Kidney (tissue), 14 donors: Measurements from ENCODE around the gene PIP5K1C. TPM values are rescaled to one million over a fixed set of nuclear protein-coding genes. Genes with fewer than 3 reads are reported as not detected.

ENCODE experiments used
- DNase-seq, 5 donors: peaks; one replicate each; pipeline ENCODE4 v3.0.0-alpha.2; 2013 to 2020
- FAIRE-seq: peaks from 2 replicates; lab custom pipeline; 2012; peaks lifted over from hg19 to GRCh38; lab: Jason Lieb, UNC
- H3K27ac ChIP-seq, 2 donors: one replicate each; pipeline ENCODE4 v1.7.0; 2013; ENCODE audit warnings: low read depth in 2 of 2, low read length in 2 of 2, inconsistent platforms in 1 of 2
- H3K27me3 ChIP-seq: one replicate; pipeline ENCODE4 v1.7.1; 2013; ENCODE audit warnings: low read length, inconsistent platforms; ENCODE audit not compliant: control insufficient read depth, insufficient read depth
- H3K36me3 ChIP-seq, 3 donors: one replicate each; pipeline versions ENCODE4 v1.7.0 to v1.7.1; 2013; ENCODE audit warnings: low read length in 3 of 3, control low read depth in 1 of 3, inconsistent platforms in 1 of 3; ENCODE audit not compliant: insufficient read depth in 3 of 3, control insufficient read depth in 2 of 3
- H3K4me1 ChIP-seq, 3 donors: one replicate each; pipeline versions ENCODE4 v1.7.0 to v1.7.1; 2013; ENCODE audit warnings: low read length in 3 of 3, inconsistent platforms in 1 of 3, low read depth in 1 of 3; ENCODE audit not compliant: control insufficient read depth in 2 of 3, insufficient read depth in 2 of 3
- H3K4me3 ChIP-seq, 3 donors: one replicate each; pipeline versions ENCODE4 v1.7.0 to v1.8.1; 2013; ENCODE audit warnings: low read length in 3 of 3, control low read depth in 1 of 3, inconsistent platforms in 1 of 3
- H3K9ac ChIP-seq, 3 donors: one replicate each; pipeline versions ENCODE4 v1.7.0 to v1.7.1; 2013; ENCODE audit warnings: low read length in 3 of 3, control low read depth in 1 of 3, inconsistent platforms in 1 of 3
- H3K9me3 ChIP-seq, 3 donors: one replicate each; pipeline versions ENCODE4 v1.7.0 to v1.7.1; 2013; ENCODE audit warnings: low read length in 3 of 3, control low read depth in 1 of 3, inconsistent platforms in 1 of 3; ENCODE audit not compliant: control insufficient read depth in 2 of 3, insufficient read depth in 1 of 3
- intact Hi-C: fragments of 100-400 bp; cut with DNase I; formaldehyde crosslinking; loops from one replicate; pipeline ENCODE4 v1.11.1; 2022
- polyA plus RNA-seq: library from polyadenylated mRNA; stranded (reverse); fragments of 350-450 nt; fragmentation: Illumina TruSeq; extraction: RNeasy Lipid Tissue Mini Kit (QIAGEN cat#74804); gene quantifications from one replicate; pipeline ENCODE4 v1.2.3, GENCODE V29; 2014; ENCODE audit warnings: low read depth, low replicate concordance; ENCODE audit not compliant: insufficient read depth
- total RNA-seq: library from RNA; stranded (reverse); fragmentation: NEBNext Ultra II Directional; extraction: Animal tissue kit (Norgen Biotek cat#: 25700); gene quantifications from one replicate; pipeline ENCODE4 v1.2.1, GENCODE V29; 2021
- TF ChIP-seq, protein P1 (sequence below): IDR thresholded peaks from 3 replicates; pipeline ENCODE4 v1.5.1; 2012; ENCODE audit warnings: mild to moderate bottlenecking, moderate library complexity, borderline replicate concordance; ENCODE audit not compliant: insufficient read depth; ENCODE audit errors: extremely low read depth
- donor health status: control.
- donor health status: control.
- donor health status: control.
- donor health status: control.
- donor health status: control.
- donor health status: DM: yes; HTN: yes; CAD: no.
- donor health status: Normal renal cell carcinoma (clear cell type).

Gene PIP5K1C
- total and polyA plus RNA-seq, 2 donors from 2014 or later, result 11.2 to 35.6 TPM

DNA sequence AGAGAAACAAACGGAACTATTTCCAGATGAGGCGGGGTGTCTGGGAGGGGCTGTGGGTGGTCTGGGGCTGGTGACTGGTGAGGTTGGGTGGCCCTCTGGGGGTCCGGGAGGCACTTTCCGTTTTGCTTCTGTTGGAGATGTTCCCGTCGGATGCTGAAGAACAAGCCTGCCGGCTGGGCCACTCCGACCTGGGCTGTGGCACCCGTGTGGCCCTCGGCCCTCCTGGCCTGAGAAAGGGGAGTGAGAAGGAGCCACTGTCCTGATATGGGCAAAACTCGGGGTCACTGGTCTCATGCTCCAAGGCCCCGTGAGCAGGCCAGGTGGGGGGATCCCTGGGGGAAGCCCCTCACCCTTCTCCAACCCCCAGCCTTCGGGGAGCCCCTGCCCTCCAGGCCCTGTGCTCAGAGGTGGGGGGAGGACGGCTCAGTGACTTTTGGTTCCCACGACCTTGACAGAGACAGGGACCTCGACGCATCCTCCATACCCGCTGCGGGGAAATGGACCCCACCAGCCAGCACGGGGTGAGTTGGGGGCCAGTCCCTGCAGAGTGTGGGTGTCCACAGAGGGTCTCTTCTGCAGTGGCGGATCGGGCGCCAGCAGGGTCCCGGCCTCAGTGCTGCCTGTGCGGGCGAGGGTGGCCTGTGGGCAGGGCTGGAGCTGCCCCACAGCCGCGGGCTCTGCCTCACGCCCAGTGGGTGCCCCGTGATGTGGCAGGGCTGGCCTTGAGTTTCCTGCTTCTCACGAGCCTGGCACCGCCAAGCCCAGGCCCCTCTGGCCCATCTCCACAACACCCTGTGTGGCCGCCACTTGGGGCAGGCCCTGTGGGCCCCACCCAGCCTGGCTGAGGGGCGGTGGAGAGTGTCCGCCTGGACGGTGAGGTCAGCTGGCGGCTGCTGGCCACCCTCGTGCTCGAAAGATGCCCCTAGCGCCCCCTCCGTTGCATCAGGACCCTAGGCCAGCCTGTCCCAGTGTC, 89.2 kb downstream of the PIP5K1C start:
- H3K4me3 ChIP-seq, result no peak overlapping the region
- FAIRE-seq (no peak), DNase-seq (no peak)
- no peak overlapping the region for H3K27ac ChIP-seq
- intact Hi-C loops, result no loop called here
- H3K27me3 ChIP-seq, result peaks cover under 1% of the 10 kb centered on the region
- H3K36me3 ChIP-seq, result peaks cover 0 to 2% (median 0%) of the 10 kb centered on the region in 3 donors
- TF ChIP-seq, protein P1, sequence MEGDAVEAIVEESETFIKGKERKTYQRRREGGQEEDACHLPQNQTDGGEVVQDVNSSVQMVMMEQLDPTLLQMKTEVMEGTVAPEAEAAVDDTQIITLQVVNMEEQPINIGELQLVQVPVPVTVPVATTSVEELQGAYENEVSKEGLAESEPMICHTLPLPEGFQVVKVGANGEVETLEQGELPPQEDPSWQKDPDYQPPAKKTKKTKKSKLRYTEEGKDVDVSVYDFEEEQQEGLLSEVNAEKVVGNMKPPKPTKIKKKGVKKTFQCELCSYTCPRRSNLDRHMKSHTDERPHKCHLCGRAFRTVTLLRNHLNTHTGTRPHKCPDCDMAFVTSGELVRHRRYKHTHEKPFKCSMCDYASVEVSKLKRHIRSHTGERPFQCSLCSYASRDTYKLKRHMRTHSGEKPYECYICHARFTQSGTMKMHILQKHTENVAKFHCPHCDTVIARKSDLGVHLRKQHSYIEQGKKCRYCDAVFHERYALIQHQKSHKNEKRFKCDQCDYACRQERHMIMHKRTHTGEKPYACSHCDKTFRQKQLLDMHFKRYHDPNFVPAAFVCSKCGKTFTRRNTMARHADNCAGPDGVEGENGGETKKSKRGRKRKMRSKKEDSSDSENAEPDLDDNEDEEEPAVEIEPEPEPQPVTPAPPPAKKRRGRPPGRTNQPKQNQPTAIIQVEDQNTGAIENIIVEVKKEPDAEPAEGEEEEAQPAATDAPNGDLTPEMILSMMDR, result no peak
- no peak overlapping the region for H3K9ac ChIP-seq
- peaks cover 0 to 14% (median 0%) of the 10 kb centered on the region in 3 donors for H3K4me1 ChIP-seq
- H3K9me3 ChIP-seq, result no peaks in the 10 kb centered on the region

DNA sequence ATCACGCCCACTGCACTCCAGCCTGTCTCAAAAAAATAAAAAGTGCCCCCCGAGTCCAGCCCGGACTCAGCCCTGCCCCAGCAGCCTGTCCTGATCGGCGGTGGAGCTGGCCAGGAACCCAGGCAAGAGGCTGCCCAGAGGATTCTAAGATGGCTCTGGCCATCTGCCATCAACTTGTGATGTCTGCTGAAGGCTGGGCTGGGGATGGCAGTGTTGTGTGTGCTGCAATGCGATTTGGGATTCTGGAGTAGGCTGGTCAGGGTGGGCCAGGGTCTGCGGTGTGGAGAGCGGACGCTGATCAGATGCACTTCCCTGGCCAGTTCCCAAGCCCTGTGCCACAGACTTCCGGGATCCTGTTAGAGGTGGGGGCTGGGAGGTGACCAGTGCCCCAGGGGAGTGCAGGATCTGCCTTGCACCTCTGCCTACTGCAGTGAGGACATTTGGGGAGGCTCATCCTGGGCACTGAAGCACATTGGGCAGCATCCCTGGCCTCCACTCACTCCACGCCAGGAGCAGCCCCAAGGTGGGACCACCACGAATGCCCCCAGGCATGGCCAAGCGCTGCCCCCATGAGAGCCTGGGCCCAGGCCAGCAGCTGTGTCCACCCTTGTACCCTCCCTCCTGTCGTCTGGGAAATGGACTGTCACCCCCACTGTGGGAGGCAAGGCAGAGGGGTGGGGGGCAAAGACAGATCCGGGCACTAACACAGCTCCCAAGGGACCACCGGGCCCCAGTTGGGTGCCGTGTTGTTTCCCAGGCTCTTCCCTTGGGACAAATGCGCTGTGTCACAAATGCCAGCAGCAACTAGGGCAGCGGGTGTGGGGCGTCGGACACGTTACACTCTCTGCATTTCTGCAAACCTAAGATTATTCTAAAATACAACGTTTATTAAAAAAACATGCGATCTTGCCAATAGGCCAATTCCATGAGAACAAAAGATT, 90.2 kb downstream of the PIP5K1C start:
- intact Hi-C loops, result no loop called here
- no peak for FAIRE-seq
- TF ChIP-seq, protein P1, result no peak
- Histone ChIP-seq H3K27me3 (peaks cover 9% of the 10 kb centered on the region), H3K9me3 (peaks cover 0 to 2% (median 0%) of the 10 kb centered on the region in 3 donors), H3K27ac (peak overlapping the region in 1 of 2 donors; percentile 23), H3K4me1 (peaks cover 4 to 22% (median 4%) of the 10 kb centered on the region in 3 donors), H3K9ac (no peak overlapping the region), H3K4me3 (no peak overlapping the region), H3K36me3 (peaks cover 0 to 2% (median 0%) of the 10 kb centered on the region in 3 donors)
- peak in 1 of 5 donors; percentile 48 for DNase-seq

DNA sequence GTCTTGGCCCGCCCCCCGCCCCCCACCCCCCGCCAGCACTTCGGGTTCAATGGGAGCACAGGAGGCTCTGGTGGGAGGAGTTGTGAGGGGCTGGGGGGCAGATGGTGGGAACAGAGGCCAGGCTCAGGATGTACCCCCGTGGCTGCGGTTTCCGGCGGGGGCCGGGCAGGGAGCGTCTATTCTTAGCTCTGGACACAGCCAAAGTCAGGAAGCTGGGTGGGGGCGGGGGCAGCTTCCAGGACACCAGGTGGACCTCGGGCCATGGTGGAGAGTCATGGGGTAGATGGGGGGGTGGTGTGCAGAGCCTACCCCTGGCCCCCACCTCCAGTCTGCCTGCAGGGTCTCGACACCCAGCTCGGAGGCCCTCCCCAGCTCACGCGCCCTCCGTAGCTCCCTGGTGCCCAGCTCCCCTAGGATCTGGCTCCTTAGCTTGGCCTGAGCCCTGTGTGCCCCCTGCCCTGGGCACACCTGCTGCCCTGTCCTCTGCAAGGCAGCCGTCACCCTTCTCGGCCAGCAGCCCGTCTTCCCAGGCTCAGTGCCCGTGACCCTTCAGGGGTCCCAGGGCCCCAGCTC, 91.4 kb downstream of the PIP5K1C start:
- intact Hi-C loops, result no loop called here
- FAIRE-seq, result no peak
- Histone ChIP-seq H3K9ac (no peak overlapping the region), H3K36me3 (peaks cover 0 to 2% (median 0%) of the 10 kb centered on the region in 3 donors), H3K27me3 (peaks cover 9% of the 10 kb centered on the region), H3K9me3 (peaks cover 0 to 2% (median 0%) of the 10 kb centered on the region in 3 donors), H3K4me1 (peaks cover 4 to 26% (median 4%) of the 10 kb centered on the region in 3 donors), H3K4me3 (no peak overlapping the region), H3K27ac (peak overlapping the region; percentile 23 to 32)
- TF ChIP-seq, protein P1, result no peak
- DNase-seq, result peak in 2 of 5 donors; percentile 41 to 87
